ENCODE results near the gene TUB. TPM values are rescaled to one million over a fixed set of nuclear protein-coding genes. Genes with fewer than 3 reads are reported as not detected.

TUB gene
- total and polyA plus RNA-seq, 2 of the 8 experiments (the other 6 are each of a cell fraction or from before 2014, with no cell fraction given): 15.3 to 31.3 TPM

GRCh38 chr11:8075119-8075726, 5.8 kb upstream of the TUB start:
- H2BK20ac ChIP-seq (ENCODE audit: low read length): no peak overlapping the region
- H4K5ac ChIP-seq (ENCODE audit: insufficient read length, low read depth, low read length): no peak overlapping the region
- no peak overlapping the region for H3K14ac ChIP-seq (ENCODE audit: insufficient read length)
- FAIRE-seq: no peak
- H3K79me2 ChIP-seq (ENCODE audit: control insufficient read depth in 1 of 2, insufficient read depth in 2 of 2, low read length in 2 of 2): no peaks in the 10 kb centered on the region
- H2BK120ac ChIP-seq (replicated peaks; ENCODE audit: low read depth, low read length): no peak overlapping the region
- H3K56ac ChIP-seq (replicated peaks; ENCODE audit: insufficient read length, low read depth, low read length): no peak overlapping the region
- no peaks in the 10 kb centered on the region for H3K23me2 ChIP-seq (ENCODE audit: low read depth, low read length)
- H3K9ac ChIP-seq (replicated peaks in 1 of 4; ENCODE audit: extremely low read depth in 1 of 4, low read depth in 3 of 4, low read length in 3 of 4): no peak overlapping the region
- no peaks in the 10 kb centered on the region for H3K36me3 ChIP-seq (ENCODE audit: control insufficient read depth in 2 of 4, insufficient read depth in 4 of 4, low read length in 3 of 4)
- WGBS, 2 experiments (ENCODE audit: extremely low coverage in 1 of 2, insufficient coverage in 1 of 2, insufficient read length in 1 of 2, insufficient replicate concordance in 2 of 2, low coverage in 1 of 2, low lambda C conversion rate in 2 of 2, missing lambda C conversion rate in 1 of 2): 86% methylated on average over 2 of the region's 2 CpGs; no CpG with 5 or more reads in 1 of the 2 experiments
- H4K91ac ChIP-seq (replicated peaks; ENCODE audit: insufficient read length, low read length): no peak overlapping the region
- no peak overlapping the region for H2BK12ac ChIP-seq (ENCODE audit: low read depth, low read length)
- no peak overlapping the region for H3K27ac ChIP-seq (ENCODE audit: low read depth, low read length)
- H3K4me1 ChIP-seq (replicated peaks in 1 of 4; ENCODE audit: control insufficient read depth in 3 of 4, insufficient read depth in 4 of 4, low read length in 3 of 4): peaks cover 2 to 15% (median 10%) of the 10 kb centered on the region in 4 experiments
- no peak overlapping the region for H2AK5ac ChIP-seq (ENCODE audit: low read depth, low read length)
- H3K4me3 ChIP-seq (ENCODE audit: extremely low read depth in 1 of 4, insufficient read depth in 2 of 4, low read depth in 3 of 4, low read length in 4 of 4): no peak overlapping the region
- H3K4ac ChIP-seq (replicated peaks; ENCODE audit: insufficient read length, low read depth, low read length): no peak overlapping the region
- H3K27me3 ChIP-seq (replicated peaks in 1 of 4; ENCODE audit: control insufficient read depth in 3 of 4, extremely low read depth in 1 of 4, insufficient read depth in 3 of 4, low read length in 3 of 4): peaks cover 0 to 7% (median 4%) of the 10 kb centered on the region in 4 experiments; a peak in 5 of 7 replicates
- no peaks in the 10 kb centered on the region for H4K20me1 ChIP-seq (replicated peaks in 1 of 2; ENCODE audit: control insufficient read depth in 1 of 2, insufficient read depth in 2 of 2, low read length in 2 of 2)
- no peak overlapping the region for H2BK15ac ChIP-seq (ENCODE audit: low read length)
- no peak overlapping the region for H2BK5ac ChIP-seq (ENCODE audit: low read depth, low read length)
- H2AFZ ChIP-seq (ENCODE audit: low read length): no peak overlapping the region
- CTCF ChIA-PET (ENCODE audit: partially characterized antibody): interaction anchor here (5.1 kb wide), 1 partner anchor 15 kb away, joined by 99 read pairs; no protein-coding TSS in a partner anchor
- DNase-seq (ENCODE audit: low read depth in 1 of 2, low spot score in 2 of 2): no peak
- no peak overlapping the region for H3K4me2 ChIP-seq (ENCODE audit: insufficient read depth in 1 of 2, low read depth in 2 of 2, low read length in 2 of 2)
- no peak overlapping the region for H4K8ac ChIP-seq (ENCODE audit: extremely low read depth, insufficient read depth, low read length)
- H3K18ac ChIP-seq (ENCODE audit: extremely low read depth, low read length): no peak overlapping the region
- H3K23ac ChIP-seq (ENCODE audit: insufficient read length): no peak overlapping the region
- POLR2A ChIA-PET (ENCODE audit: partially characterized antibody): no interaction called here
- no peaks in the 10 kb centered on the region for H3K9me3 ChIP-seq (ENCODE audit: insufficient read depth in 2 of 2, low read depth in 1 of 2, low read length in 1 of 2)
- H3K79me1 ChIP-seq (ENCODE audit: low read depth, low read length): no peaks in the 10 kb centered on the region
- TF ChIP-seq SIX5 (IDR thresholded peaks at IDR 0.05; ENCODE audit: low read depth, low read length) (no peak), YY1 (IDR thresholded peaks at IDR 0.05; ENCODE audit: low read depth, low read length) (no peak), KDM1A (IDR thresholded peaks at IDR 0.05; ENCODE audit: borderline replicate concordance, low read length) (no peak), TEAD4 (IDR thresholded peaks at IDR 0.05; ENCODE audit: low read depth, low read length) (no peak), NANOG (IDR thresholded peaks at IDR 0.05; ENCODE audit: insufficient read depth, low read depth, low read length, poor library complexity, severe bottlenecking) (no peak), RXRA (IDR thresholded peaks at IDR 0.05; ENCODE audit: insufficient read depth, low read depth, low read length) (no peak), BCL11A (IDR thresholded peaks at IDR 0.05; ENCODE audit: low read depth in 2 of 2, low read length in 2 of 2) (no peak), TAF7 (optimal IDR thresholded peaks at IDR 0.05; ENCODE audit: borderline replicate concordance, low read depth, low read length) (no peak), ZNF274 (IDR thresholded peaks at IDR 0.05; ENCODE audit: borderline replicate concordance, extremely low read depth, low read length) (no peak), SAP30 (IDR thresholded peaks at IDR 0.05; ENCODE audit: insufficient read depth, insufficient replicate concordance, low read length) (no peak), KDM4A (IDR thresholded peaks at IDR 0.05; ENCODE audit: low read depth, low read length, severe bottlenecking) (no peak), EZH2 (IDR thresholded peaks at IDR 0.05; ENCODE audit: low read depth, low read length, severe bottlenecking) (no peak), POLR2AphosphoS5 (IDR thresholded peaks at IDR 0.05; ENCODE audit: low read depth, low read length) (no peak), SP1 (IDR thresholded peaks at IDR 0.05; ENCODE audit: low read depth, low read length) (no peak)
